HCEC 1CT (cell line): ENCODE measurements around the gene LHX2.

Experiments used
- DNase-seq: peaks from one replicate; pipeline ENCODE4 v3.0.0-alpha.2; 2017

LHX2 gene

GRCh38 chr9:124068251-124068650, 56.7 kb downstream of the LHX2 start:
- DNase-seq = no peak

DNA sequence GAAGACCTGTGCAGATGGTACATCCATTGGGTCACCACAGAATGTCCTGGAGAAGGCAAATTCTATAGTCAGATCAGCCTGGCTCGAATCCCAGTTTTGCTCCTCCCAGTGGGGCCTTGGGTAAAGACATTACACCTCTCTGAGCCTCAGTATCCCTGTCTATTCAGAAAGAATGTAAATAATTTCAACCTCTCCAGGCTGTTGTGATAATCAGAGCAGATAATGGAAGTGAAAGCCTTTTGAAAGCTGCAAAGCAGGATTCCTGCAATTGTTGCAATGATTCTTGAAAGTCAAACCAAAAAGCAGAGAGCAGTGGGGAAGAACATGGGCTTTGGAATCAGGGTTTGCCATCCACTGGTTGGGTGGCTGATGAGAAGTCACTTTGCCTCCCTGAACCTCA, 63.2 kb downstream of the LHX2 start:
- DNase-seq = no peak

GRCh38 chr9:124075761-124076160, 64.2 kb downstream of the LHX2 start:
- no peak for DNase-seq

- DNase-seq = no peak
Measured at GRCh38 chr9:124077915-124078572, 66.5 kb downstream of the LHX2 start.

DNA sequence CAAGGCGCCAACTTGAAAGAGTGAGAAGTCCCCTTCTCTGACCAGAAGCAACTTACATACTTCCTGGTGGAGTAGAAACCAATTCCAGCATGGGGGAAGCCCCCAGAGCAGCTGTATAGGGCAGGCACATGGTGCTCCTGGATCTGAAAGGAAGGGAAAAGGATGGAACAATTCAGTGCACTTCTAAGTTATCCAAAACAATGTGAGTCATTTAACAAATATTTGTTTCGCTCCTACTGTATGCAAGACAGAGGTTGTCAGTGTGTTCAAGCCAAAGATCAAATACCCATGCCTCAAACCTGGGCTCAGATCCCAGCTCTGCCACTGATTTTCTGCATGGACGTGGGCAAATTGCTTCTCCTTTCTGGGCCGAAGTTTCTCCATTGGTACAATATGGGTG, 67.1 kb downstream of the LHX2 start:
- DNase-seq = peak; percentile 78

DNA sequence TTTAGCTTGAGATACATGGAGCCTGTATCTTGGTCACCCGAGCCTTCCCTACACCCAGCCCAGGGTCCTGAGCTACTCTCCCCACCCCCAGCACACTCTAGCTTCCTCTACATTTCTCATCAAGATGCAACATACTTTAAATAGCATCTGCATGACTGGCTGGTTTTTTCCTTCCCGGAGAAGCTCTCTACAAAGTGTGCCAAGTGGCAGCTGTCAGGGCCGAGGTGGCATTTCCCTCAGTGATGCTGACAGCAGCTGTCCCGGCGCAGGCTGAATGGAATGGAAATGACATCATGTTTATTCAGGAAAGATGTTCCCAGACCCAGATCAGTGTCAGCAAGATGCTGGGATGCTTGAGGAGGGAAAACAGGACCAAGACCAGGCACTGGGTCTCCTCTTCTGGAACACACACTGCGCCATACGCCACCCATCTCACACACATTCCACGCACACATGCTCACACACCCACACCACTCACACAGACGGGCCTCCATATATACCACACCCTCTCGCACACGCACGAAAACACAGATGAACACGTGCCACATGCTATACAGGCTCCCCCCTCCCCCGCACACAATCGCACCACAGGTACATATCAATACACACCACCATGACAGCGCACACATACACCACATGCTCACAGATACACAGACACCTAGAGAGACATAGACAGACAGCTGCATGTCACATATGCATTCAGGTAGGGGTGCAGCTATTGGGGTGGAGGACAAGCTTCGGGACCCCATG, 67.8 kb downstream of the LHX2 start:
- DNase-seq = peak; percentile 73

GRCh38 chr9:124082622-124083021, 71.1 kb downstream of the LHX2 start:
- DNase-seq = no peak
